Activated CD8-positive, alpha-beta memory T cell treated with anti-CD3 and anti-CD28 coated beads, Interleukin-2, amount 50 U/mL, for 4 hours (primary cell): ENCODE measurements around the gene ARHGAP4.
A peak's percentile ranks its signal among the peaks of the same experiment; 100 is the strongest.

Source experiments
- DNase-seq: peaks from one replicate; pipeline ENCODE4 v3.0.0-alpha.2; 2020

Gene ARHGAP4

GRCh38 chrX:153944140-153944799 lies 18.2 kb upstream of the ARHGAP4 start, which contains the start of gene RENBP:
Gene RENBP (minus strand): TSS chrX:153944643. CDS start chrX:153944610, 33 bp downstream.
- DNase-seq, result peak; percentile 44

GRCh38 chrX:153941336-153942252 lies 15.5 kb upstream of the ARHGAP4 start:
- no peak for DNase-seq

GRCh38 chrX:153939573-153939972 lies 13.5 kb upstream of the ARHGAP4 start:
- DNase-seq, result no peak

DNA sequence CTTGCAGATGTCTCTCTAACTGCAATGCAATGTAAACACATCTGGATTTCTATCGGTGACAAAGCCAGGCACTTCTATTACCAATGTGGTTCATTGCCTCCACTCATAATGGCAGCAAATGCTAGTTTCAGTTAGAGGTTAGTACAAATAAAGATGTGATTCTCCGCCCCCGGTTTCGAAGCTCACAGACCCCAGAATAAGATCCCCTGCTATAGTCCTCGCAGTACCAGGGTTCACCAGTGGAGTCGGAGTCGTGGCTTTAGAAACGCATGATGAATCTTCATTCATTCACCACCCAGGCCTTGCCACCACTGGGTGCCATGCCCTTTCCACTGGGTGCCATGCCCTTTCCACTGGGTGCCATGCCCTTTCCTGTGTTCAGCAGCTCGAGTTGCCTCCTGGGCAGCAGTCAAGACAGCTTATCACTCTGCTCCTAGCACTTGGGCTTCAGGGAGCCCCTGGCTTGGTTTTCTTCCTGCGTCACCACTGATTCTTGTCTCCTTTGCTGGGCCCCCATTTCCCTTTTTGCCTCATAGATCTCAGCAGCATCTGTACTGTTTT lies 12.2 kb upstream of the ARHGAP4 start:
- DNase-seq, result no peak

- no peak for DNase-seq
Observed at GRCh38 chrX:153937056-153937455, 11.0 kb upstream of the ARHGAP4 start.

DNA sequence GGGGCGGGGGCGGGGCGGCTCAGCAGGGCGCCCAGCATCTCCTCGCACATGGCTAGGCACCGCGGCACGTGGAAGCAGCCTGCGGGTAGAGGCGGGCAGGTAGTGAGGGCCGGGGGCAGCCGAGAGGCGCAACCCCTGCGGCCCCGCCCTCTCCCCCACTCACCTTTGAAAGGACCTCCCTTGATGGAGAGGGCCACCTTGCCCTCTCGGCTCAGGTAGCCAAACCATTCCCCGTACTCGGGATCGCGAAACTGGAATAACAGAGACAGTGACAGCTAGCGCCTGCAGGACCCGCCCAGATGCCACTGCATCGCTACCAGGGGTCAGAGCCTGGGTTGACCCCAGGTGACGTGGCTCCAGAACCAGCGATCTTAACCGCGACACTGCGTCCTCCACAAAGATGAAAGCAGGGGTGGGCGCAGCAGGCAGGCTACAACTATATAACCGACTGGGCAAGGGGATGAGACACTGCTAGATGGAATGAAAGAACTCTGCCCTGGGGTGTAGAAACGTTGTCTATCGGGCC lies 9.3 kb upstream of the ARHGAP4 start:
- no peak for DNase-seq

DNA sequence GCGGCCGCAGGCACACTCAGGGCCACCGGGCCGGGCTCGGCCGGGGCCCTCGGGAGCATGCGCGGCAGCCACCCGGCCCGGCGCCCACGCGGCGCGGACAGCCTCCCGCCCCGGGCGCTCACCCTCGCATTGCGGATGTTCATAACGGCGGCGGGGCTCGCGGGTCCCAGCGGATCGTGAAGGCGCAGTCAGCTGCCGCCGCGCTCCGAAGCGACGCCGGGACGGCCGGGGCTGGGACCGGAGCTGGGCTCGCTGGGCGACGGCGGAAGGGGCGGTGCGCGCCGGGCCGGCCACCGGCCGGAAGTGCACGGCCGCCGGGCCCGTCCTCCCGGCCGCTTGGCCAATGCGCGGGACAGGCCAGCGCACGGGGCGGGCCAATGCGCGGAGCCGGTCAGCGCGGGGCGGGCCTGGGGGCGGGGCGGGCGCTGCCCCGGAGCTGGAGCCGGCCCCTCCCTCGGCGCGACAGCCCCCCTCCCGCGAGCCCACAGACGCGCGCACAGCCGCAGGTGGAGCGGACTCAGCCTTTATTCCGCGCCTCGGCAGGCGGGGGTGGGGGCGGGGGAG lies 8.8 kb upstream of the ARHGAP4 start, which contains the start of gene NAA10:
Gene NAA10, minus strand, starts transcription at position 276 of the 564 bp plus-strand sequence. Its CDS starts 133 bp downstream, at position 143.
- peak; percentile 65 for DNase-seq

GRCh38 chrX:153934148-153934761 lies 8.2 kb upstream of the ARHGAP4 start:
- no peak for DNase-seq

DNA sequence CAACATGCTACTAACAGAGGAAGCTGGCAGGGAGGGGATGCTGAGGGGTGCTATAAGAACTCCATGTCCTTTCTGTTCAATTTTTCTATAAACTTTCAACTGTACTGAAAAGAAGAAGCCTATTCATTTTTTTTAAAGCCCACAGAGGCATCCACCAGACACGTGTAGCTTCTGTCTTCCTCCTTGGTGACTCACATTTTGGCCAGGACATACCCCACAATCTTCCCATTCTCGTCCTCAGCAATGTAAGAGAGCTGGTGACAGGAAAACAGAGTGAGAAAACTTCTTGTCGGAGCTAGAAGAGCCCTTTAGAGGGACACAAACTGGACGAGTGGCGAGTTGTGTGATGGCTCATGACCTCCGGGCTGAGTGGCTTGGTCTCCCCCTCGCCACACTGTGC lies 7.7 kb upstream of the ARHGAP4 start:
- no peak for DNase-seq

DNA sequence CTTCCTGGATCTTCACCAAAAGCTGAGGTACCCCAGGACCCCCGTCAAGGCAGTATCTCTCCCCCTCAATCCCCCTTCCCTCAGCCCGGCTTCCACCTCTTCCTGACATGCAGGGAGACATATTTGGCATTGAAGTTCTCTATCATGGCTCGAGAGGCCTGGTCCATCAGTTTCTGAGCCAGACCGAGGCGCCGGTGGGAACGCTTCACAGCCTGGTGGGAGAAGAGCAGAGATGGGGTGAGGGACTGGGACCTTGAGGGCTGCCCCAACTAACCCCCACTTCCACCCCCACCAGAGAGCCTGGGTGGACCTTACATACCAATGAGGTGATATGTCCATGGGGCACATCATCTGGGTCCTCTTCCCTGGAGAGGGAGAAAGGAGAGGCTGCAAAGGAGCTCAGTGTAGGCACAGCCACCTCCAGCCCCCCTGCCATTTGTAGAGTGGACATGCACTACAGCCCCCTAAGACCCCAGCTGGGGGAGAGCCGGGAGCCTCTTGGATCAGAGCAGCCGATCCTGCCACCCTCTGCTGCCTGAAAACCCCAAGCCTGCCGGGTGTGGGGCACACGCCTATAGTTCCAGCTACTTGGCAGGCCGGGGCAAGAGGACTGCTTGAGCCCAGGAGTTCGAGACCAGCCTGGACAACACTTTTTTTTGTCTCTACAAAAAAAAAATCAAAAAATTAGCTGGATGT lies 6.3 kb upstream of the ARHGAP4 start:
- DNase-seq, result no peak

DNA sequence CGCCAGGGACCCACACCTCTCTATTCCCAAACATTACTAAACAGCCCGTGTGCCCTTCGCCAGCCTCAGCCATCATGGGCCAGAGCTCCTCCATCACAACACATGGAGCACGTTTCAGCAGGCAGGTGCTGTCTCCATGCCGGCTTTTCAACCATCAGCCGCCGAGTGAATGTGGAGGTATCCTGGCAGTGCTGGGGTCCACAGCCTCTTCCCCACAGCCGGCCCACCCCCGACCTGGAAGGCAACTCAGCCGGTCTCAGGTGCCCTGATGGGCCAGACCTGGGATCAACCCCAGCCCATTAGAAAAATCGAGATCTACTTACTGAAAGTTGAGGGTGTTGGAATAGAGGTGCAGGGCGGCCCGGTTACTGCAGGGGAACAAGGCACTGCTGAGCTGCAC lies 5.7 kb upstream of the ARHGAP4 start:
- DNase-seq, result no peak

- DNase-seq, result no peak
Observed at GRCh38 chrX:153931151-153931550, 5.1 kb upstream of the ARHGAP4 start.

GRCh38 chrX:153930011-153930910 lies 4.2 kb upstream of the ARHGAP4 start:
- DNase-seq, result no peak

DNA sequence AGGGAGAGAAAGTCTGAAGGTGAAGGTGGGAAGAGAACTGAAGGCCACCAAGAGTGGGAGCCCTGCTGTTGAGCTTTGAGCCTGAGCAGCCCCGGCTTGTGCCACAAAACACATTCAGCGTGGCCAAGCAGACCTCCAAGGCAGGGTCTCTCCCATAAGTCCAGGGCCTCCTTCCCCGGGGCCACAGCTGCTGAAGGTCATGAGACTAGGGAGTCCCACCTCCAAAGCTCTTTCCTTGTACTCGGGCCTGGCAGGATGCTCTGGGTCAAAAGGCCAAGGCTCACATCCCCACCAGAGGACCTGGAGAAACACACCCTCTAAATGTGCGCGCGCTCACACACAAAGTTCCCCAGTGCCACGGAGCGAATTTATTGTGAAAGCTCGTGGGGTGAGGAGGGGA lies 3.5 kb upstream of the ARHGAP4 start:
- DNase-seq, result no peak

GRCh38 chrX:153928846-153929245 lies 2.8 kb upstream of the ARHGAP4 start:
- no peak for DNase-seq

GRCh38 chrX:153927922-153928760 lies 2.1 kb upstream of the ARHGAP4 start:
- DNase-seq, result peak; percentile 93

- no peak for DNase-seq
Observed at GRCh38 chrX:153927672-153927921, 1.5 kb upstream of the ARHGAP4 start.

DNA sequence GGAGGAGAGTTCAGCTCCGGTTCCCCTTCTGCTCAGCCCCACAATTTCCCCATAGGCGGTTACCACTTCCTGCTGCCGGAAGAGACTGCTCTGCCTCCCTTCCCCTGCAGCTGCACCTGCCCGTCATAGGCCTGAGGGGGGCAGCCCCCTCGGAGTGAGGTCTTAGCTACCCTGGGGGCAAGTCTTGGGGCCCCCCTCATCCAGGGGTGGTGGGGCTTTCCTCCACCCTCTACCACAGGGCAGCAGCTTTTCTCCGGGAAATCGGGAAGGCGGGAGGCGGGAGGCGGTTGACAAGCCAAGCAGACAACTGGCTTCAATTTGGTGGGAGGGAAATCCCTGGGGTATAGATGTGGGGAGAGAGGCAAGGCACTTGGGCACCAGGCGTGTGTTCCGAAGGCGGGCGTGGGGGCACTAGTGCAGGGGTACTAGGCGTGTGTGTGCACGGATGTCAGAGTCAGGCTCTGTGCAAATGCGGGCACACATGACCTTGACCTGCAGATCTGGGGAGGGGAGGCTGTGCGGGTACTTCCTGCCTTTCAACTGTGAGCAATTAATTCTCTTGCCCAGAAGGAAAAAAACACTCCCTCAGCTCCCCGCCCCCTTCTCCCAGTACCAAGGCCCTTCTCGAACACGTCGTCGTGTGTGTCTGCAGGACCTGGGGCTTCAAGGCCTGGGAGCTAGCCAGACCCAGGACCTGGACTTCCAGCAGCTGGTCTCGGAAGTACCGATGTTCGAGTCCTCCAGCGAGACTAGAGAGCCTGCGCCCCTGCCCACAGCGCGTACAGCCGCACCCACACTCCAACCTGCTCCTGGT lies 1.0 kb upstream of the ARHGAP4 start:
- DNase-seq, result peak; percentile 69

GRCh38 chrX:153926552-153926857 lies 441 bp upstream of the ARHGAP4 start:
- DNase-seq, result no peak

- no peak for DNase-seq
Observed at GRCh38 chrX:153925387-153925738, 701 bp downstream of the ARHGAP4 start.
